ENCODE data around the gene TMEM222. TPM values are rescaled to one million over a fixed set of nuclear protein-coding genes. Genes with fewer than 3 reads are reported as not detected.

Gene TMEM222
- total and polyA plus RNA-seq, 2 of the 4 experiments (the other 2 are of a cell fraction): 19.9 to 54.1 TPM

DNA sequence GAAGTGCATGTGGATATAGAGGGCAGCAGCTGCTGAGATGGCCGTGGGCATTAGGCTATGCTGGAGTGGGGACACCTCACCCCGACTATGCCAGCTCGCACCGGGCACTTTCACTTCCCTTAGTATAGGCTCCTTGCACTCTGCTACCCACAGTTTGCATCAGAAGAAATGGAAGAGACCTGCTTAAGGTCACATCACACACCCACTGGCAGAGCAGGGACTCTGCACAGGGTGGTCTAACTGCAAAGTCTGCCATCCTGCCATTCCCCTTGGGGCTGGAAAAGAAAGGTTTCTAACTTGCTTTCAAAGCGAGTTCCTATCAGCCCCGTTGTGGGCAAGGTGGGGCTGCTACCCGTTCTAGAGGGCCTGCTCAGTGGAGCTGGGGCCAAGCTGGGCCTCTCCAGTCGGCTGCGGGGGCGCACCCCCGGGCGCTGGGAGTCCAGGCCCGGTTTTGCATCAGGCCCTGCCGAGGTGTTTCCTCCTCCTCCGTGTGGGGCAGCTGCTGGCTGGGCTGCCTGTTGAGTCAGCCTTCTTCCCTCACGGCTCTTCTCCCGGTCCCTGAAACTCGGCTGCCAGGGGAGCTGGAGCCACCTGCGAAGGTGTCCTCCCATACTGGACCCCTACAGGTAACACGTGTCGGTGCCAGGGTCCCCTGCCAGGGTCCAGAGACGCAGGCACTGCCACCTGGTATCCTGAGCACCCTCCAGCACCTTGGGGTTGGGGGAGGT is 19.7 kb downstream of the TMEM222 start, which contains the start of gene SYTL1:
Gene SYTL1, plus strand, starts transcription at position 498 of the 728 bp plus-strand sequence. CDS start 3,313 bp downstream, outside the sequence.
- Histone ChIP-seq H3K27me3 (ENCODE audit: control insufficient read depth, insufficient read depth, low read length) (no peaks in the 10 kb centered on the region), H2AK9ac (replicated peaks; ENCODE audit: low read depth, low read length, poor library complexity) (peak within 1 kb of the TSS; percentile 83), H2BK5ac (ENCODE audit: low read depth, low read length, poor library complexity, severe bottlenecking) (no peak within 1 kb of the TSS), H2BK120ac (ENCODE audit: low read depth, low read length) (peak within 1 kb of the TSS; percentile 58), H3K4me1 (ENCODE audit: control insufficient read depth, insufficient read depth, low read length) (peaks cover 14% of the 10 kb centered on the region), H2BK15ac (ENCODE audit: low read depth, low read length) (peak within 1 kb of the TSS; percentile 38; the same call in 1 of the 3 replicates), H3K27ac (ENCODE audit: insufficient read depth, low read length) (no peak within 1 kb of the TSS), H3K9me3 (ENCODE audit: control insufficient read depth, insufficient read depth, low read length) (no peaks in the 10 kb centered on the region), H2BK20ac (ENCODE audit: low read depth, low read length) (peak within 1 kb of the TSS; percentile 29; the same call in 1 of the 2 replicates), H3K4me2 (ENCODE audit: low read depth, low read length) (peak within 1 kb of the TSS; percentile 53; the same call in 1 of the 2 replicates), H3K9ac (ENCODE audit: low read depth, low read length) (no peak within 1 kb of the TSS), H2AK5ac (ENCODE audit: low read depth, low read length) (peak within 1 kb of the TSS; percentile 68), H3K14ac (replicated peaks; ENCODE audit: low read depth, low read length) (peak within 1 kb of the TSS; percentile 20; the same call in 1 of the 2 replicates), H2AFZ (replicated peaks; ENCODE audit: low read length, poor library complexity) (peak within 1 kb of the TSS; percentile 90), H4K91ac (ENCODE audit: insufficient read depth, low read depth, low read length) (peak within 1 kb of the TSS; percentile 45; the same call in 1 of the 2 replicates), H3K9me1 (ENCODE audit: insufficient read depth, low read length) (peaks cover 7% of the 10 kb centered on the region; the same call in 1 of the 2 replicates), H4K5ac (ENCODE audit: low read depth, low read length) (peak within 1 kb of the TSS; percentile 16), H3K36me3 (ENCODE audit: control insufficient read depth, insufficient read depth, low read length) (peaks cover 3% of the 10 kb centered on the region; the same call in 1 of the 2 replicates), H3K79me1 (ENCODE audit: low read depth in 1 of 2, low read length in 2 of 2) (no peaks in the 10 kb centered on the region), H3K56ac (ENCODE audit: extremely low read depth, insufficient read depth, low read length) (no peak within 1 kb of the TSS), H3K4ac (ENCODE audit: low read depth, low read length) (peak within 1 kb of the TSS; percentile 31; the same call in 1 of the 2 replicates), H3K18ac (ENCODE audit: low read depth, low read length) (0 out of 2 replicates have a peak within 1 kb of the TSS, but pooled peaks have one; percentile 8), H3K23ac (ENCODE audit: low read depth, low read length) (no peak within 1 kb of the TSS), H4K8ac (ENCODE audit: low read depth in 2 of 2, low read length in 2 of 2) (peak within 1 kb of the TSS in 1 of 2 experiments; percentile 81; a peak in 3 of 4 replicates), H3K4me3 (ENCODE audit: insufficient read depth, low read depth, low read length) (no peak within 1 kb of the TSS), H4K20me1 (ENCODE audit: insufficient read depth, low read length) (no peaks in the 10 kb centered on the region)
- peak; percentile 21; the same call in 1 of the 2 replicates for TF ChIP-seq MAFK (IDR thresholded peaks at IDR 0.05; ENCODE audit: low read depth, low read length)
- TF ChIP-seq MAZ (IDR thresholded peaks at IDR 0.05; ENCODE audit: borderline replicate concordance, low read depth, low read length): peak; percentile 77
- TF ChIP-seq, protein P1, sequence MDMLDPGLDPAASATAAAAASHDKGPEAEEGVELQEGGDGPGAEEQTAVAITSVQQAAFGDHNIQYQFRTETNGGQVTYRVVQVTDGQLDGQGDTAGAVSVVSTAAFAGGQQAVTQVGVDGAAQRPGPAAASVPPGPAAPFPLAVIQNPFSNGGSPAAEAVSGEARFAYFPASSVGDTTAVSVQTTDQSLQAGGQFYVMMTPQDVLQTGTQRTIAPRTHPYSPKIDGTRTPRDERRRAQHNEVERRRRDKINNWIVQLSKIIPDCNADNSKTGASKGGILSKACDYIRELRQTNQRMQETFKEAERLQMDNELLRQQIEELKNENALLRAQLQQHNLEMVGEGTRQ (IDR thresholded peaks at IDR 0.05; ENCODE audit: low read depth, low read length): peak; percentile 37
- TF ChIP-seq NFE2L2 (IDR thresholded peaks at IDR 0.05; ENCODE audit: low read depth, low read length): no peak
- ChIA-PET POLR2A (ENCODE audit: unreplicated experiment) (no interaction called here), CTCF (interaction anchor here (0.6 kb wide), 1 partner anchor 1660 kb away, joined by 3 read pairs; no protein-coding TSS in a partner anchor)
- dilution Hi-C loops (cut with HindIII; ENCODE audit: low sequenced_read_pairs, unreplicated experiment): no loop called here
- BruUV-seq (replicated peaks): no TSS peak
- ATAC-seq (ENCODE audit: low read depth) (peak; percentile 92), DNase-seq (peak; percentile 67)
- WGBS, 2 experiments (ENCODE audit: extremely low coverage in 2 of 2, insufficient read length in 1 of 2): 14% methylated on average over 3 of the region's 22 CpGs; no CpG with 5 or more reads in 1 of the 2 experiments
- intact Hi-C loops (cut with micrococcal nuclease): no loop called here
- in situ Hi-C loops (cut with MboI; ENCODE audit: low sequenced_read_pairs): no loop called here

Measured in IMR-90 (cell line).